HepG2 (cell line): ENCODE data around the gene FRMD4A.

Source experiments
- ETV6 ChIP-seq: sonication (generic); formaldehyde crosslinking; conservative IDR thresholded peaks from 2 replicates; pipeline ENCODE4 v1.4.0; 2020; ENCODE audit warnings: missing genetic modification reagents
- HCFC1 ChIP-seq: fragments of 150-350 bp; IDR thresholded peaks from 2 replicates; pipeline ENCODE4 v1.6.1; 2014; ENCODE audit warnings: low read depth, low read length
- MED1 ChIP-seq: sonication (generic); formaldehyde crosslinking; IDR thresholded peaks from 2 replicates; pipeline ENCODE4 v1.4.0; 2020; ENCODE audit warnings: missing genetic modification reagents
- TF ChIP-seq, protein P1 (sequence below): sonication (generic); formaldehyde crosslinking; IDR thresholded peaks from 2 replicates; pipeline ENCODE4 v1.4.0; 2020; ENCODE audit warnings: missing genetic modification reagents
- TF ChIP-seq, protein P2 (sequence below): sonication (generic); formaldehyde crosslinking; IDR thresholded peaks from 2 replicates; pipeline ENCODE4 v1.4.0; 2020; ENCODE audit warnings: low read depth, mild to moderate bottlenecking, missing genetic modification reagents

DNA sequence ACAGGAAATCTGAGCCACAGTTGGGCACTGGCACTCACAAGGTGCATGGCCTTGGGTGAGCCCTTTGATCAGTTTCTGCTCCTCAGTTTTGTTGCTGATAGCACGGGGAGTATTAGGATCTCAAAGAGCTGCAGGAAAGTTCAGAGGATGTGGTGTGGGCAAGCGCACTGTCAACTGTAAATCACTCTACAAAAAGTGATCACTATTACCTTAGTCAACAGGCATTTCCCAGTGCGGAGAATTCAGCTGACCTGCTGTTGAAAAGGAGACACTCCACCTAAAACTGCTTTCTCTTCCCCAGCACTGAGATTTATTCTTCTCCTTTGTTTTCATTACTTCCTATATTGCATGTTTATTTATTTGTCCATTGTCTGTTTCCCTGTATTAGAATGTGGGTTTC is 412.9 kb downstream of the FRMD4A start:
- TF ChIP-seq, protein P1, sequence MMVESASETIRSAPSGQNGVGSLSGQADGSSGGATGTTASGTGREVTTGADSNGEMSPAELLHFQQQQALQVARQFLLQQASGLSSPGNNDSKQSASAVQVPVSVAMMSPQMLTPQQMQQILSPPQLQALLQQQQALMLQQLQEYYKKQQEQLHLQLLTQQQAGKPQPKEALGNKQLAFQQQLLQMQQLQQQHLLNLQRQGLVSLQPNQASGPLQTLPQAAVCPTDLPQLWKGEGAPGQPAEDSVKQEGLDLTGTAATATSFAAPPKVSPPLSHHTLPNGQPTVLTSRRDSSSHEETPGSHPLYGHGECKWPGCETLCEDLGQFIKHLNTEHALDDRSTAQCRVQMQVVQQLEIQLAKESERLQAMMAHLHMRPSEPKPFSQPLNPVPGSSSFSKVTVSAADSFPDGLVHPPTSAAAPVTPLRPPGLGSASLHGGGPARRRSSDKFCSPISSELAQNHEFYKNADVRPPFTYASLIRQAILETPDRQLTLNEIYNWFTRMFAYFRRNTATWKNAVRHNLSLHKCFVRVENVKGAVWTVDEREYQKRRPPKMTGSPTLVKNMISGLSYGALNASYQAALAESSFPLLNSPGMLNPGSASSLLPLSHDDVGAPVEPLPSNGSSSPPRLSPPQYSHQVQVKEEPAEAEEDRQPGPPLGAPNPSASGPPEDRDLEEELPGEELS = no peak
- no peak for TF ChIP-seq ETV6 (CRISPR knock-in tag)
- no peak for TF ChIP-seq MED1 (CRISPR knock-in tag)
- TF ChIP-seq, protein P2, sequence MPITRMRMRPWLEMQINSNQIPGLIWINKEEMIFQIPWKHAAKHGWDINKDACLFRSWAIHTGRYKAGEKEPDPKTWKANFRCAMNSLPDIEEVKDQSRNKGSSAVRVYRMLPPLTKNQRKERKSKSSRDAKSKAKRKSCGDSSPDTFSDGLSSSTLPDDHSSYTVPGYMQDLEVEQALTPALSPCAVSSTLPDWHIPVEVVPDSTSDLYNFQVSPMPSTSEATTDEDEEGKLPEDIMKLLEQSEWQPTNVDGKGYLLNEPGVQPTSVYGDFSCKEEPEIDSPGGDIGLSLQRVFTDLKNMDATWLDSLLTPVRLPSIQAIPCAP (CRISPR knock-in tag) = no peak
- no peak for TF ChIP-seq HCFC1
